ENCODE results near the gene SRCIN1. TPM values are rescaled to one million over a fixed set of nuclear protein-coding genes. Genes with fewer than 3 reads are reported as not detected.
A peak's percentile ranks its signal among the peaks of the same experiment; 100 is the strongest.

SRCIN1 gene
- total RNA-seq, 4 donors from 2014 or later = 0.24 TPM; not detected in 3

DNA sequence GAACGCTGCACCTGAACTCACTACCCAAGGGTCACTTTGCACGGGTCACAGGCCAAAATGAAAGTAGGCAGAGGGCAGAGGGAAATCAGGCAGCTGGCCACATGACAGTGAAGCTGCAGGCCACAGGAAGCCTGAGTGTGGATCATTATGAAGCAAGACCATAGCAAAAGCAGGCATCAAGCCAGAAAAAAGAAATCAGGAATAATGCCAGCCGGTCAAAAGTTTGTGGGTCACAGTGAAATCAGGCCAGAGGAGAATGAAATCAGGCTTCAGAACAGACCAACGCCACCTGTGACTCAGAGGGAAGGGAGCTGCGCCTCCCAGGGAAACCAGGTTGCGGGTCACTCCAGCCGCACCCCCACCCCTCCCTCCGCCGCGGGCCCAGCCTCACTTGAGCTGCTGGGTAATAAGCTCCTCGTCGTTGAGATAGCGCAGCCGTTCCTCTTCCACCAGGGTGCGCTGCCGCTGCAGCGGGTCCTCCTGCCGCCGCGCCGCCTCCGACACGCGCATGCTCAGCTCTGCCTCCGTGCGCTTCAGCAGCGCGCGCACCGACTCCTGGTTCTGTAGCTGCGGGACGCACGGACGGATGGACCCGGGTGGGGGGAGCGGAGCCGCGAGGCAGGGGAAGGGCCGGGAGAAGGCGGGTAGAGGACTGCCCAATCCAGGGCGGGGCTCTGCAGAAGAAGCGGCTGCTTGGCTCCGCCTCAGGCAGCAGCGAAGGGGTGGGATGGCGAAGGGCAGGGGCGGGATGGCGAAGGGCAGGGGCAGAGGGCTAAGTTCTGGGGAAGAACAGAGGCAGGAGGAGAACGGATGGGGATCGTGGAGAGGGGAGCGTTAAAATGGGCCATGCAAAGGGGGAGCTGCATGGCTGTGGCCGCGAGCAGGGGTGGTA, 47.7 kb downstream of the SRCIN1 start:
- TF ChIP-seq POLR2A (IDR thresholded peaks at IDR 0.05) = peak in 1 of 2 donors; percentile 8
- TF ChIP-seq, protein P1, sequence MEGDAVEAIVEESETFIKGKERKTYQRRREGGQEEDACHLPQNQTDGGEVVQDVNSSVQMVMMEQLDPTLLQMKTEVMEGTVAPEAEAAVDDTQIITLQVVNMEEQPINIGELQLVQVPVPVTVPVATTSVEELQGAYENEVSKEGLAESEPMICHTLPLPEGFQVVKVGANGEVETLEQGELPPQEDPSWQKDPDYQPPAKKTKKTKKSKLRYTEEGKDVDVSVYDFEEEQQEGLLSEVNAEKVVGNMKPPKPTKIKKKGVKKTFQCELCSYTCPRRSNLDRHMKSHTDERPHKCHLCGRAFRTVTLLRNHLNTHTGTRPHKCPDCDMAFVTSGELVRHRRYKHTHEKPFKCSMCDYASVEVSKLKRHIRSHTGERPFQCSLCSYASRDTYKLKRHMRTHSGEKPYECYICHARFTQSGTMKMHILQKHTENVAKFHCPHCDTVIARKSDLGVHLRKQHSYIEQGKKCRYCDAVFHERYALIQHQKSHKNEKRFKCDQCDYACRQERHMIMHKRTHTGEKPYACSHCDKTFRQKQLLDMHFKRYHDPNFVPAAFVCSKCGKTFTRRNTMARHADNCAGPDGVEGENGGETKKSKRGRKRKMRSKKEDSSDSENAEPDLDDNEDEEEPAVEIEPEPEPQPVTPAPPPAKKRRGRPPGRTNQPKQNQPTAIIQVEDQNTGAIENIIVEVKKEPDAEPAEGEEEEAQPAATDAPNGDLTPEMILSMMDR (IDR thresholded peaks at IDR 0.05 in 4 of 5, conservative IDR thresholded peaks at IDR 0.05 in 1 of 5) = peak; percentile 79 to 96 (median 92)
- Histone ChIP-seq H3K9me3 (no peaks in the 10 kb centered on the region), H3K4me1 (peaks cover 13 to 31% of the 10 kb centered on the region in 2 donors), H3K36me3 (no peaks in the 10 kb centered on the region), H3K27me3 (peaks cover 39 to 45% (median 43%) of the 10 kb centered on the region in 3 donors), H3K4me3 (peak overlapping the region; percentile 46 to 69 (median 60)), H3K27ac (peak overlapping the region; percentile 3 to 46 (median 22))
- in situ Hi-C loops (cut with MboI; ENCODE audit: low sequenced_read_pairs in 4 of 4) (loop anchor here in 3 of 4 donors (5.0 to 10.0 kb wide), 2 partner anchors 107 to 109 kb away; no protein-coding TSS in a partner anchor), intact Hi-C loops (cut with DNase I; ENCODE audit: low total_unique reads) (loop anchor here (1.0 to 2.0 kb wide), 4 partner anchors 26 to 177 kb away; no protein-coding TSS in a partner anchor)
- ATAC-seq = peak; percentile 91 to 94
- peak; percentile 76 to 87 for DNase-seq

DNA sequence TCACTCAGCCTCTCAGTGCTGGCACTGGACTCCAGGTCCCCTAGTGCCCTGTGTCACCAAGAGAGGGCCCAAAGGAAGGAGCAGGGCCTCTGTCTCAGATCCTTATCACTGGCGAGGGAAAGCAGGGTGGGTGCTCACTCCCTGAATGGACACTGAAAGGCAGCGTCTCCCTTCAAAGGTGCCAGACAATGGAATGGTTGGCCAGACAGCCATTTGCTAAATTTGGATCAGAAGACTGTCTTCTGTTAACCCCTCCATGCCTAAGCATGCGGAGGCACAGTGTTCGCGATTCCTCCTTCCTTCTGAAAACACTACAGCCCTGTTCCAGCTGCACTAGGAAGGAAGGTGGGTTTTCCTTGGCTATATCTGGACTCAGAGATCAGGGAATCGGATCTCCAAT, 48.4 kb downstream of the SRCIN1 start:
- H3K4me3 ChIP-seq = peak overlapping the region; percentile 46 to 69 (median 60)
- in situ Hi-C loops (cut with MboI; ENCODE audit: low sequenced_read_pairs in 4 of 4) (loop anchor here in 3 of 4 donors (5.0 to 10.0 kb wide), 2 partner anchors 107 to 110 kb away; no protein-coding TSS in a partner anchor), intact Hi-C loops (cut with DNase I; ENCODE audit: low total_unique reads) (no loop called here)
- TF ChIP-seq POLR2A (IDR thresholded peaks at IDR 0.05) = no peak
- TF ChIP-seq, protein P1 (IDR thresholded peaks at IDR 0.05 in 4 of 5, conservative IDR thresholded peaks at IDR 0.05 in 1 of 5) = no peak
- DNase-seq = no peak
- H3K9me3 ChIP-seq = no peaks in the 10 kb centered on the region
- no peak for ATAC-seq
- H3K27me3 ChIP-seq = peaks cover 32 to 38% (median 36%) of the 10 kb centered on the region in 3 donors
- H3K36me3 ChIP-seq = no peaks in the 10 kb centered on the region
- H3K4me1 ChIP-seq = peaks cover 13 to 31% of the 10 kb centered on the region in 2 donors
- H3K27ac ChIP-seq = peak overlapping the region in 3 of 4 donors; percentile 3 to 46 (median 6)

DNA sequence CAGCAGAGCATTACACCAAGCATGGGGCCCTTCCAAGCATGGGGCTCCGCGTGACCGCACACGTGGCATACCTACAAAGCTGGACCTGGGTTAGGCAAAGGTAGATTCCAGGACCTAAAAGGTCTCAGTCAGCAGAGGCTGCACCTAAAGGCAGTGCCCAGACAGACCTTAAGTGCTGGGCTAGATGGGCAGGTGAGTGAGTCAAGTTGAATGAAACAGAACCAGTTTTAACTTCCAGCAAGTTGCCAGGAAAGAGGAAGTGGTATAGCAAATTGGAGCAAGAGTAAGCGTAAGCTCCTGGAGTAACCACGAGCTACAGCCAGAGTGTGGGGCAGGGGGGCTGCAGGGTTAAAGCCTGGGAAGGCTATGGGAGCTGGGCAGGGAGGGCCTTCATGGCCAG, 49.5 kb downstream of the SRCIN1 start:
- Histone ChIP-seq H3K36me3 (no peaks in the 10 kb centered on the region), H3K27me3 (peaks cover 21 to 27% (median 25%) of the 10 kb centered on the region in 3 donors), H3K9me3 (no peaks in the 10 kb centered on the region), H3K27ac (no peak overlapping the region), H3K4me1 (peaks cover 13 to 31% of the 10 kb centered on the region in 2 donors), H3K4me3 (no peak overlapping the region)
- intact Hi-C loops (cut with DNase I; ENCODE audit: low total_unique reads) = no loop called here
- no peak for ATAC-seq
- TF ChIP-seq POLR2A (IDR thresholded peaks at IDR 0.05) = no peak
- TF ChIP-seq, protein P1 (IDR thresholded peaks at IDR 0.05 in 4 of 5, conservative IDR thresholded peaks at IDR 0.05 in 1 of 5) = no peak
- DNase-seq = no peak
- in situ Hi-C loops (cut with MboI; ENCODE audit: low sequenced_read_pairs in 4 of 4) = loop anchor here in 3 of 4 donors (5.0 to 10.0 kb wide), 2 partner anchors 109 to 111 kb away; no protein-coding TSS in a partner anchor

DNA sequence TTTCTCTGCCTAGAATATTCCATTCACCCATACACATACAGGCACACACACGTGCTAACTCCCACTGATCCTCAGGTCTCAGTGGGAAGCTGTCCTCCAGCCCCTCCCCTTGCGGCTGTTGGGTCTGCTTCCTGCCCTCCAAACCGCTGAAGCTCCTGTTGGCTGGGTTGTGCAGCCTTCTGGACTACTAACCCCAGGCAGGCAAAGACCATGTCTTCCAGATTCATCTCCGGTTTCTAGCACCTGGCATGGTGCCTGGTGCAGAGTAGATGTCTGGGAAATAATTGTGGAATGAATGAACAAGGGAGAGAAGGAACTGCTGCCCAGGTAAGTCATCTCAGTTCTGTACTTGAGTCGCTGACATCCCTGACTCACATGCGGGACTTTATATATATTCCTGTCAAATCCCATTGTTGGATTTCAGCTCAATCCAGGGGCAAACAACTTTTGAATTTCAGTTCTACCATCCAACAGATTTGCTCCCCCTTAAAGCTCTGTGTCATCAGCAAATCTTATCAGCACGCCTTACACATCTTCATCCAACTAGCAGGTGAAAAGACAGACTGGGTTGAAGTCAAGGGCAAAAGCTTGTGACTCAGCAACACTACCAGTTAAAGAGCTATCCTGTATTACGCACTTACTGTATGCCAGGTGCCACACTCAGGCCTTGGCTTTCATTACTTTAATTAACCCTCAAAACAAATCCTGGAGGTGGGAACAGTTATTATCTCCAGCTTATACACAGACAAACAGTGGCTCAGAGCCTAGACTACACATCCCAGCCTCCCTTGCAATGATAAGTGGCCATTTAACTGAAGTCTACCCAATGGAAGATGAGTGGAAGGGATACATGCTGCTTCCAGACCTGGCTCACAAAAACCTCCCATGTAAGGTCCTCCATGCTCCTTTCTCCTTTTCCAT, 51.1 kb downstream of the SRCIN1 start:
- no peak overlapping the region for H3K27ac ChIP-seq
- H3K36me3 ChIP-seq = no peaks in the 10 kb centered on the region
- in situ Hi-C loops (cut with MboI; ENCODE audit: low sequenced_read_pairs in 4 of 4) (loop anchor here in 3 of 4 donors (5.0 to 10.0 kb wide), 2 partner anchors 110 to 113 kb away; no protein-coding TSS in a partner anchor), intact Hi-C loops (cut with DNase I; ENCODE audit: low total_unique reads) (no loop called here)
- peaks cover 5 to 11% (median 9%) of the 10 kb centered on the region in 3 donors for H3K27me3 ChIP-seq
- DNase-seq (no peak), ATAC-seq (no peak)
- H3K9me3 ChIP-seq = no peaks in the 10 kb centered on the region
- H3K4me1 ChIP-seq = peaks cover 13 to 27% of the 10 kb centered on the region in 2 donors
- TF ChIP-seq, protein P1 (IDR thresholded peaks at IDR 0.05 in 4 of 5, conservative IDR thresholded peaks at IDR 0.05 in 1 of 5) = no peak
- TF ChIP-seq POLR2A (IDR thresholded peaks at IDR 0.05) = no peak
- H3K4me3 ChIP-seq = no peak overlapping the region

All from gastrocnemius medialis (tissue), 4 donors.